ENCODE data around the gene IQUB.

The IQUB gene

GRCh38 chr7:123548406-123548805 is 14.0 kb upstream of the IQUB start:
- no peak for DNase-seq (ENCODE audit: extremely low spot score)
- POLR2A ChIA-PET, result no interaction called here
- CTCF ChIA-PET, result no interaction called here
- TF ChIP-seq ZNF384 (IDR thresholded peaks at IDR 0.05), result no peak
- no peak for TF ChIP-seq FOXM1 (IDR thresholded peaks at IDR 0.05; ENCODE audit: borderline replicate concordance)
- no peak for TF ChIP-seq ELF4 (IDR thresholded peaks at IDR 0.05)
- TF ChIP-seq FOXK2 (IDR thresholded peaks at IDR 0.05), result no peak
- TF ChIP-seq, protein P1, sequence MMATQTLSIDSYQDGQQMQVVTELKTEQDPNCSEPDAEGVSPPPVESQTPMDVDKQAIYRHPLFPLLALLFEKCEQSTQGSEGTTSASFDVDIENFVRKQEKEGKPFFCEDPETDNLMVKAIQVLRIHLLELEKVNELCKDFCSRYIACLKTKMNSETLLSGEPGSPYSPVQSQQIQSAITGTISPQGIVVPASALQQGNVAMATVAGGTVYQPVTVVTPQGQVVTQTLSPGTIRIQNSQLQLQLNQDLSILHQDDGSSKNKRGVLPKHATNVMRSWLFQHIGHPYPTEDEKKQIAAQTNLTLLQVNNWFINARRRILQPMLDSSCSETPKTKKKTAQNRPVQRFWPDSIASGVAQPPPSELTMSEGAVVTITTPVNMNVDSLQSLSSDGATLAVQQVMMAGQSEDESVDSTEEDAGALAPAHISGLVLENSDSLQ (IDR thresholded peaks at IDR 0.05), result no peak
- no peak for TF ChIP-seq LEF1 (IDR thresholded peaks at IDR 0.05; ENCODE audit: borderline replicate concordance)
- TF ChIP-seq ARNT (IDR thresholded peaks at IDR 0.05), result no peak
- TF ChIP-seq HDGF (IDR thresholded peaks at IDR 0.05; ENCODE audit: borderline replicate concordance), result no peak
- TF ChIP-seq FOXA1 (IDR thresholded peaks at IDR 0.05), result no peak
- TF ChIP-seq SUZ12 (IDR thresholded peaks at IDR 0.05), result no peak

- TF ChIP-seq FOXK2 (IDR thresholded peaks at IDR 0.05) (no peak), ZNF384 (IDR thresholded peaks at IDR 0.05) (no peak), BHLHE40 (IDR thresholded peaks at IDR 0.05; ENCODE audit: borderline replicate concordance) (no peak)
- ChIA-PET POLR2A (interaction anchor here (0.9 kb wide), 1 partner anchor 18 kb away, joined by 5 read pairs; the partner anchor contains the start of gene NDUFA5), CTCF (no interaction called here)
- no peak for DNase-seq (ENCODE audit: extremely low spot score)
Measured at GRCh38 chr7:123539871-123540270, 5.5 kb upstream of the IQUB start.

- ChIA-PET POLR2A (interaction anchor here (0.9 kb wide), 1 partner anchor 19 kb away, joined by 5 read pairs; the partner anchor contains the start of gene NDUFA5), CTCF (no interaction called here)
- DNase-seq (ENCODE audit: extremely low spot score), result no peak
- no peak for TF ChIP-seq ELF4 (IDR thresholded peaks at IDR 0.05)
- TF ChIP-seq CTBP1 (IDR thresholded peaks at IDR 0.05; ENCODE audit: borderline replicate concordance), result no peak
- TF ChIP-seq HDGF (IDR thresholded peaks at IDR 0.05; ENCODE audit: borderline replicate concordance), result no peak
- no peak for TF ChIP-seq LEF1 (IDR thresholded peaks at IDR 0.05; ENCODE audit: borderline replicate concordance)
- no peak for TF ChIP-seq BHLHE40 (IDR thresholded peaks at IDR 0.05; ENCODE audit: borderline replicate concordance)
- no peak for TF ChIP-seq SUZ12 (IDR thresholded peaks at IDR 0.05)
- no peak for TF ChIP-seq FOXM1 (IDR thresholded peaks at IDR 0.05; ENCODE audit: borderline replicate concordance)
- no peak for TF ChIP-seq FOXK2 (IDR thresholded peaks at IDR 0.05)
- no peak for TF ChIP-seq FOXA1 (IDR thresholded peaks at IDR 0.05)
- TF ChIP-seq SP1 (IDR thresholded peaks at IDR 0.05), result no peak
- no peak for TF ChIP-seq NFRKB (IDR thresholded peaks at IDR 0.05)
- TF ChIP-seq, protein P1 (IDR thresholded peaks at IDR 0.05), result no peak
Measured at GRCh38 chr7:123538897-123539296, 4.5 kb upstream of the IQUB start.

GRCh38 chr7:123538189-123538714 is 3.9 kb upstream of the IQUB start:
- TF ChIP-seq, protein P1 (IDR thresholded peaks at IDR 0.05), result peak; percentile 42; the same call in 1 of the 2 replicates
- TF ChIP-seq ARNT (IDR thresholded peaks at IDR 0.05), result no peak
- CTCF ChIA-PET, result interaction anchor here (0.6 to 0.7 kb wide), 2 partner anchors 49 to 211 kb away, joined by 3 read pairs; no protein-coding TSS in a partner anchor
- POLR2A ChIA-PET, result no interaction called here
- no peak for DNase-seq (ENCODE audit: extremely low spot score)

GRCh38 chr7:123537026-123537642 is 2.7 kb upstream of the IQUB start:
- ChIA-PET CTCF (interaction anchor here (0.7 kb wide), 1 partner anchor 209 kb away, joined by 3 read pairs; no protein-coding TSS in a partner anchor), POLR2A (no interaction called here)
- TF ChIP-seq HDGF (IDR thresholded peaks at IDR 0.05; ENCODE audit: borderline replicate concordance), result no peak
- no peak for TF ChIP-seq TARDBP (IDR thresholded peaks at IDR 0.05)
- no peak for TF ChIP-seq BHLHE40 (IDR thresholded peaks at IDR 0.05; ENCODE audit: borderline replicate concordance)
- TF ChIP-seq CTBP1 (IDR thresholded peaks at IDR 0.05; ENCODE audit: borderline replicate concordance), result no peak
- DNase-seq (ENCODE audit: extremely low spot score), result no peak

GRCh38 chr7:123535517-123535916 is 1.1 kb upstream of the IQUB start:
- ChIA-PET POLR2A (no interaction called here), CTCF (interaction anchor here (0.7 to 0.9 kb wide), 3 partner anchors 41 to 61 kb away, joined by 3 to 5 read pairs (median 4); no protein-coding TSS in a partner anchor)
- TF ChIP-seq TARDBP (IDR thresholded peaks at IDR 0.05), result no peak
- TF ChIP-seq CTBP1 (IDR thresholded peaks at IDR 0.05; ENCODE audit: borderline replicate concordance), result no peak
- TF ChIP-seq ELF4 (IDR thresholded peaks at IDR 0.05), result no peak
- TF ChIP-seq HDGF (IDR thresholded peaks at IDR 0.05; ENCODE audit: borderline replicate concordance), result no peak
- TF ChIP-seq SUZ12 (IDR thresholded peaks at IDR 0.05), result no peak
- TF ChIP-seq L3MBTL2 (conservative IDR thresholded peaks at IDR 0.05), result no peak
- no peak for TF ChIP-seq FOXK2 (IDR thresholded peaks at IDR 0.05)
- no peak for TF ChIP-seq ARNT (IDR thresholded peaks at IDR 0.05)
- TF ChIP-seq BHLHE40 (IDR thresholded peaks at IDR 0.05; ENCODE audit: borderline replicate concordance), result no peak
- TF ChIP-seq SP1 (IDR thresholded peaks at IDR 0.05), result no peak
- TF ChIP-seq FOXA1 (IDR thresholded peaks at IDR 0.05), result no peak
- no peak for TF ChIP-seq LEF1 (IDR thresholded peaks at IDR 0.05; ENCODE audit: borderline replicate concordance)
- TF ChIP-seq ZNF384 (IDR thresholded peaks at IDR 0.05), result no peak
- no peak for DNase-seq (ENCODE audit: extremely low spot score)

All from HEK293T (cell line).